Neuronal stem cell (in vitro differentiated cells): ENCODE data around the gene OR5AU1.

Experiments used
- DNase-seq: peaks from one replicate; pipeline ENCODE4 v3.0.0-alpha.2; 2013; ENCODE audit warnings: low spot score
- H2AFZ ChIP-seq: one replicate; pipeline ENCODE4 v1.6.1; 2013; ENCODE audit warnings: mild to moderate bottlenecking, low read length, inconsistent platforms
- H2AK5ac ChIP-seq: 2 replicates; pipeline ENCODE4 v1.6.1; 2013; ENCODE audit warnings: low read depth, mild to moderate bottlenecking, inconsistent platforms, low read length, moderate library complexity, mixed read lengths
- H2BK120ac ChIP-seq: 2 replicates; pipeline ENCODE4 v1.6.1; 2013; ENCODE audit warnings: low read depth, mild to moderate bottlenecking, inconsistent platforms, low read length, moderate library complexity, mixed read lengths
- H2BK12ac ChIP-seq: one replicate; pipeline ENCODE4 v1.6.1; 2013; ENCODE audit warnings: low read length, inconsistent platforms
- H2BK15ac ChIP-seq: 2 replicates; pipeline ENCODE4 v1.6.1; 2013; ENCODE audit warnings: mild to moderate bottlenecking, low read length, inconsistent platforms, mixed read lengths
- H2BK5ac ChIP-seq: one replicate; pipeline ENCODE4 v1.6.1; 2013; ENCODE audit warnings: inconsistent platforms, mild to moderate bottlenecking, low read length, moderate library complexity
- H3K14ac ChIP-seq: one replicate; pipeline ENCODE4 v1.6.1; 2013; ENCODE audit warnings: low read length, inconsistent platforms
- H3K18ac ChIP-seq: 2 replicates; pipeline ENCODE4 v1.6.1; 2013; ENCODE audit warnings: low read length, inconsistent platforms
- H3K23ac ChIP-seq: 2 replicates; pipeline ENCODE4 v1.6.1; 2013; ENCODE audit warnings: low read depth, mild to moderate bottlenecking, mixed read lengths, low read length, inconsistent platforms; ENCODE audit not compliant: poor library complexity
- H3K27ac ChIP-seq: replicated peaks from 3 replicates; pipeline ENCODE4 v1.5.1; 2013; ENCODE audit warnings: low read length, inconsistent platforms
- H3K27me3 ChIP-seq, 3 experiments: 2 replicates each; pipeline ENCODE4 v1.6.1; 2013; ENCODE audit warnings: low read length in 3 of 3, mild to moderate bottlenecking in 2 of 3, inconsistent platforms in 1 of 3, low read depth in 1 of 3, mixed read lengths in 1 of 3, moderate library complexity in 1 of 3; ENCODE audit not compliant: control insufficient read depth in 3 of 3, insufficient read depth in 3 of 3
- H3K36me3 ChIP-seq, 2 donors: replicated peaks in 1 of 2; 2 replicates each; pipeline ENCODE4 v1.6.1; 2013; ENCODE audit warnings: low read length in 2 of 2; ENCODE audit not compliant: control insufficient read depth in 2 of 2, insufficient read depth in 2 of 2
- H3K4ac ChIP-seq: 2 replicates; pipeline ENCODE4 v1.6.1; 2013; ENCODE audit warnings: inconsistent platforms, mild to moderate bottlenecking, low read length, moderate library complexity
- H3K4me1 ChIP-seq, 2 donors: 1 replicate in 1 of 2; 2 replicates in 1 of 2; pipeline ENCODE4 v1.6.1; 2013; ENCODE audit warnings: low read length in 2 of 2, low read depth in 1 of 2; ENCODE audit not compliant: control insufficient read depth in 2 of 2, insufficient read depth in 1 of 2
- H3K4me2 ChIP-seq: one replicate; pipeline ENCODE4 v1.6.1; 2013; ENCODE audit warnings: mild to moderate bottlenecking, low read length, inconsistent platforms; ENCODE audit not compliant: insufficient read depth, poor library complexity, severe bottlenecking
- H3K4me3 ChIP-seq, 2 donors: 2 replicates each; pipeline ENCODE4 v1.5.1; 2013; ENCODE audit warnings: low read length in 2 of 2, mild to moderate bottlenecking in 2 of 2, inconsistent platforms in 1 of 2, moderate library complexity in 1 of 2
- H3K79me1 ChIP-seq: one replicate; pipeline ENCODE4 v1.6.1; 2013; ENCODE audit warnings: low read depth, mild to moderate bottlenecking, inconsistent platforms, low read length, moderate library complexity
- H3K9ac ChIP-seq: one replicate; pipeline ENCODE4 v1.6.1; 2013; ENCODE audit warnings: mild to moderate bottlenecking, low read depth, low read length, inconsistent platforms; ENCODE audit not compliant: poor library complexity
- H3K9me3 ChIP-seq, 2 donors: replicated peaks in 1 of 2; 2 replicates each; pipeline versions ENCODE3 to v1.6.1; 2013; ENCODE audit warnings: low read length in 2 of 2, mild to moderate bottlenecking in 2 of 2, inconsistent platforms in 1 of 2, low read depth in 1 of 2, mixed read lengths in 1 of 2, moderate library complexity in 1 of 2; ENCODE audit not compliant: control insufficient read depth in 2 of 2, insufficient read depth in 1 of 2
- H4K8ac ChIP-seq: one replicate; pipeline ENCODE4 v1.6.1; 2013; ENCODE audit warnings: low read depth, mild to moderate bottlenecking, inconsistent platforms, low read length, moderate library complexity
- H4K91ac ChIP-seq: one replicate; pipeline ENCODE4 v1.6.1; 2013; ENCODE audit warnings: low read length, low read depth, mild to moderate bottlenecking, inconsistent platforms; ENCODE audit not compliant: poor library complexity
- WGBS, 2 donors: extraction: QIAGEN DNeasy Blood & Tissue Kit; methylation state at CpG; one replicate each; pipeline ENCODE4 v1.1.7; 2013; ENCODE audit warnings: missing lambda C conversion rate in 2 of 2, mixed read lengths in 1 of 2; ENCODE audit not compliant: insufficient read length in 2 of 2, insufficient replicate concordance in 1 of 2; ENCODE audit errors: extremely low coverage in 2 of 2; 5-methylcytosine and 5-hydroxymethylcytosine counted together

OR5AU1 gene

GRCh38 chr14:21202463-21203358 lies 46.8 kb upstream of the OR5AU1 start:
- no peak overlapping the region for H2AFZ ChIP-seq
- H3K9ac ChIP-seq: no peak overlapping the region
- H3K27me3 ChIP-seq: no peaks in the 10 kb centered on the region
- H3K4me2 ChIP-seq: no peak overlapping the region
- no peaks in the 10 kb centered on the region for H3K79me1 ChIP-seq
- no peak overlapping the region for H3K4ac ChIP-seq
- H3K4me1 ChIP-seq: peaks cover 0 to 4% of the 10 kb centered on the region in 2 donors
- no peak overlapping the region for H2BK120ac ChIP-seq
- no peaks in the 10 kb centered on the region for H3K9me3 ChIP-seq
- no peak overlapping the region for H2BK15ac ChIP-seq
- H3K23ac ChIP-seq: no peak overlapping the region
- no peak overlapping the region for H4K91ac ChIP-seq
- no peak overlapping the region for H3K27ac ChIP-seq
- H3K18ac ChIP-seq: no peak overlapping the region
- no peak overlapping the region for H3K4me3 ChIP-seq
- no peak overlapping the region for H2BK12ac ChIP-seq
- WGBS, 2 donors: no CpG with 5 or more reads among the region's 4 CpGs
- no peak overlapping the region for H2AK5ac ChIP-seq
- H3K14ac ChIP-seq: no peak overlapping the region
- no peak overlapping the region for H2BK5ac ChIP-seq
- no peak for DNase-seq
- H3K36me3 ChIP-seq: peaks cover 7 to 59% of the 10 kb centered on the region in 2 donors
- H4K8ac ChIP-seq: no peak overlapping the region

GRCh38 chr14:21201732-21202462 lies 46.0 kb upstream of the OR5AU1 start:
- no peak overlapping the region for H2BK120ac ChIP-seq
- no peak overlapping the region for H2AK5ac ChIP-seq
- H4K8ac ChIP-seq: no peak overlapping the region
- H3K4me2 ChIP-seq: no peak overlapping the region
- no peak overlapping the region for H2AFZ ChIP-seq
- DNase-seq: no peak
- H3K4me1 ChIP-seq: peaks cover 0 to 4% of the 10 kb centered on the region in 2 donors
- no peak overlapping the region for H2BK15ac ChIP-seq
- no peak overlapping the region for H3K4ac ChIP-seq
- no peak overlapping the region for H3K14ac ChIP-seq
- H2BK5ac ChIP-seq: no peak overlapping the region
- H3K27ac ChIP-seq: no peak overlapping the region
- no peaks in the 10 kb centered on the region for H3K9me3 ChIP-seq
- no peak overlapping the region for H3K9ac ChIP-seq
- H2BK12ac ChIP-seq: no peak overlapping the region
- no peak overlapping the region for H3K23ac ChIP-seq
- no peak overlapping the region for H3K18ac ChIP-seq
- no peak overlapping the region for H4K91ac ChIP-seq
- no CpG with 5 or more reads among the region's 12 CpGs for WGBS, 2 donors
- H3K79me1 ChIP-seq: no peaks in the 10 kb centered on the region
- no peaks in the 10 kb centered on the region for H3K27me3 ChIP-seq
- no peak overlapping the region for H3K4me3 ChIP-seq
- peaks cover 5 to 51% of the 10 kb centered on the region in 2 donors for H3K36me3 ChIP-seq

- Histone ChIP-seq H3K4me3 (no peak overlapping the region), H3K23ac (no peak overlapping the region), H3K9me3 (no peaks in the 10 kb centered on the region), H4K8ac (no peak overlapping the region), H3K36me3 (peaks cover under 1 to 41% of the 10 kb centered on the region in 2 donors), H3K14ac (no peak overlapping the region), H2BK120ac (no peak overlapping the region), H2BK12ac (no peak overlapping the region), H3K4ac (no peak overlapping the region), H3K27me3 (no peaks in the 10 kb centered on the region), H4K91ac (no peak overlapping the region), H3K9ac (no peak overlapping the region), H3K4me2 (no peak overlapping the region), H2BK5ac (no peak overlapping the region), H3K4me1 (peaks cover 0 to 4% of the 10 kb centered on the region in 2 donors), H3K18ac (no peak overlapping the region), H3K79me1 (no peaks in the 10 kb centered on the region), H2BK15ac (no peak overlapping the region), H2AFZ (no peak overlapping the region), H2AK5ac (no peak overlapping the region), H3K27ac (no peak overlapping the region)
- WGBS, 2 donors: no CpG with 5 or more reads among the region's 5 CpGs
- DNase-seq: no peak
Observed at GRCh38 chr14:21200752-21201461, 45.0 kb upstream of the OR5AU1 start.
